ENCODE measurements around the gene LYSET. TPM values are rescaled to one million over a fixed set of nuclear protein-coding genes. Genes with fewer than 3 reads are reported as not detected.
A peak's percentile ranks its signal among the peaks of the same experiment; 100 is the strongest.
"Not testable (repeated sequence)": the region's sequence is repeated elsewhere in the genome, so short reads cannot be mapped to it uniquely, and the experiment has no call there.

LYSET gene
- total and polyA plus RNA-seq, 7 donors, result 10.0 to 58.3 (median 16.9) TPM

DNA sequence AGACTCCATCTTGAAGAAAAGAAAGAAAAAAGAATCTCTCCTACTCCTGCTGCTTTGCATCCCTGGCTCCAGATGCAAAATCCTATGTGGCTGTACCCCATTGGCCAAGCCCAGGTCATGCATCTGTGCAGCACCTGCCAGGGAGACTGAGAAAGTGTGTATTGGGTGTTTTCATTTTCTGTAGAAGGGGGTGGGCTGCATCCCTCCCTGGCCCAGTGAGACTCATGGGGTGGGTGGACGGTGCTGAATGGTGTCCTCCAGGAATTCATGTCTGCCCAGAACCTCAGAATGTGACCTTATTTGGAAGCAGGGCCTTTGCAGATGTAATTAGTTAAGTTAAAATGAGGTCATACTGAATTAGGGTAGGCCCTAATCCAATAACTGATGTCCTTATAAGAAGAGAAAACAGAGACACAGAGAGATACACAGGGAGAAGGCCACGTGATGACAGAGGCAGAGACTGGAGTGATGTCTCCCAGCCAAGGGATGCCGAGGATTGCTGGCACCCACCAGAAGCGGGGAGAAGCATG, 23.6 kb upstream of the LYSET start:
- intact Hi-C loops (cut with DNase I), result no loop called here
- no peak for DNase-seq
- Histone ChIP-seq H3K36me3 (no peaks in the 10 kb centered on the region), H3K27ac (no peak overlapping the region), H3K9me3 (no peaks in the 10 kb centered on the region), H3K4me1 (no peaks in the 10 kb centered on the region), H3K27me3 (no peaks in the 10 kb centered on the region), H3K4me3 (no peak overlapping the region)
- TF ChIP-seq POLR2A (IDR thresholded peaks at IDR 0.05), result no peak
- 80 to 83% methylated on average over 4 of the region's 4 CpGs for WGBS, 2 donors

- H3K4me1 ChIP-seq, result no peaks in the 10 kb centered on the region
- no peaks in the 10 kb centered on the region for H3K27me3 ChIP-seq
- no peak for DNase-seq
- no peaks in the 10 kb centered on the region for H3K9me3 ChIP-seq
- H3K27ac ChIP-seq, result no peak overlapping the region
- H3K4me3 ChIP-seq, result no peak overlapping the region
- 66 to 77% methylated on average over 5 of the region's 5 CpGs for WGBS, 2 donors
- TF ChIP-seq CTCF (IDR thresholded peaks at IDR 0.05), result no peak
- TF ChIP-seq POLR2AphosphoS5 (IDR thresholded peaks at IDR 0.05), result no peak
- intact Hi-C loops (cut with DNase I), result no loop called here
- no peaks in the 10 kb centered on the region for H3K36me3 ChIP-seq
Observed at GRCh38 chr14:93163564-93163963, 21.6 kb upstream of the LYSET start.

DNA sequence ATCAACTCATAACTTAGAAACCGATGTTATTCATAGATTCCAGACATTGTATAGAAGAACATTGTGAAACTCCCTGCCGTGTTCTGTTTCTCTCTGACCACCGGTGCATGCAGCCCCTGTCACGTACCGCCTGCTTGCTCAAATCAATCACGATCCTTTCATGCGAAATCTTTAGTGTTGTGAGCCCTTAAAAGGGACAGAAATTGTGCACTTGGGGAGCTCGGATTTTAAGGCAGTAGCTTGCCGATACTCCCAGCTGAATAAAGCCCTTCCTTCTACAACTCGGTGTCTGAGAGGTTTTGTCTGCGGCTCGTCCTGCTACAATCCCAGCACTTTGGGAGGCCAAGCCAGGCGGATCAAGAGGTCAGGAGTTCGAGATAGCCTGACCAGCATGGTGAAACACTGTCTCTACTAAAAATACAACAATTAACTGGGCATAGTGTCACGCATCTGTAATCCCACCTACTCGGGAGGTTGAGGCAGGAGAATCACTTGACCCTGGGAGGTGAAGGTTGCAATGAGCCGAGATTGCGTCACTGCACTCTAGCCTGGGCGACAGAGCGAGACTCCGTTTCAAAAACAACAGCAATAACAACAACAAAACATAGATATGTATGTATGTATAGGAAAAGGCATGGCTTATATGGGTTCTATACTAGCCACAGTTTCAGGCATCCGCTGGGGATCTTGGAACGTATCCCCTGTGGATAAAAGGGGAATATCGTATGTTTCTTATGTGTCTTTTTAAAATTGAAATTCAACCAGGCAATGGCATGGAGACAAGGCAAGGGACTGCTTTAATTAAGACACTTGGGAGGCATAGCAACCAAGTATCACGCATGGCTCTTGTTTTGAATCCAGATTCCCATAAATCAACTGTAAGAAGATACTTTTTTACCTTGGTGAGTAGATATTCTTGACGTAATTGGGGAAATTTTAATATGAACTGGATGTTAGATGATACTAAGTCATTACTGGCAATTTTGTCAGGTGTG, 19.5 kb upstream of the LYSET start:
- H3K4me1 ChIP-seq; H3K36me3 ChIP-seq; H3K27me3 ChIP-seq; H3K27ac ChIP-seq; intact Hi-C loops (cut with DNase I); H3K9me3 ChIP-seq; DNase-seq; H3K4me3 ChIP-seq: not testable (repeated sequence)
- 87 to 92% methylated on average over 26 of the region's 26 CpGs for WGBS, 2 donors

DNA sequence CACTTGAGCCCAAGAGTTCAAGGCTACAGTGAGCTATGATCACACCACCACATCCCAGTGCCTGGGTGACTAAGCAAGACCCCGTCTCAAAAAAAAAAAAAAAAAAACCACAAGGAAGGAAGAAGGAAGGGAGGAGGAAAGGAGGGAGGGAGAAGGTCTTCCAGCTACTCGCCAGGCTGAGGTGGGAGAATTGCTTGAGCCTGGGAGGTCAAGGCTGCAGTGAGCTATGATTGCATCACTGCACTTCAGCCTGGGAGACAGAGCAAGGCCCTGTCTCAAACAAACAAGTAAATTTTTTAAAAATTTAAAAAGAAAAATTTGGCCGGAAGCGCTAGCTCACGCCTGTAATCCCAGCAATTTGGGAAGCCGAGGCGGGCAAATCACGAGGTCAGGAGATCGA, 16.5 kb upstream of the LYSET start:
- H3K4me1 ChIP-seq; H3K9me3 ChIP-seq; H3K27ac ChIP-seq; H3K4me3 ChIP-seq; H3K36me3 ChIP-seq; H3K27me3 ChIP-seq; intact Hi-C loops (cut with DNase I): not testable (repeated sequence)
- WGBS, 2 donors, result 87 to 92% methylated on average over 9 of the region's 9 CpGs
- DNase-seq, result peak; percentile 4

DNA sequence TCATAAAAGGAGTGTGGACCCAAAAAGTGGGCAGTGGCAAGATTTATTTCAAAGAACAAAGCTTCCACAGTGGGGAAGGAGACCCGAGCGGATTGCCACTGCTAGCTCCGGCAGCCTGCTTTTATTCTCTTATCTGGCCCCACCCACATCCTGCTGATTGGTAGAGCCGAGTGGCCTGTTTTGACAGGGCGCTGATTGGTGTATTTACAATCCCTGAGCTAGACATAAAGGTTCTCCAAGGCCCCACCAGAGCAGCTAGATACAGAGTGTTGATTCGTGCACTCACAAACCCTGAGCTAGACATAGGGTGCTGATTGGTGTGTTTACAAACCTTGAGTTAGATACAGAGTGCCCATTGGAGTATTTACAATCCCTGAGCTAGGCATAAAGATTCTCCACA, 15.5 kb upstream of the LYSET start:
- not testable (repeated sequence) for DNase-seq

GRCh38 chr14:93170141-93170540, 15.0 kb upstream of the LYSET start:
- H3K36me3 ChIP-seq; H3K27me3 ChIP-seq; H3K4me1 ChIP-seq; H3K4me3 ChIP-seq; H3K9me3 ChIP-seq; intact Hi-C loops (cut with DNase I); H3K27ac ChIP-seq: not testable (repeated sequence)
- DNase-seq, result peak; percentile 37
- WGBS, 2 donors, result 95% methylated on average over 20 of the region's 20 CpGs

More for the DNA sequence above, 15.5 kb upstream of the LYSET start:
- H3K4me3 ChIP-seq; H3K4me1 ChIP-seq; H3K36me3 ChIP-seq; intact Hi-C loops (cut with DNase I); H3K9me3 ChIP-seq; H3K27ac ChIP-seq; H3K27me3 ChIP-seq: not testable (repeated sequence)
- 89% methylated on average over 6 of the region's 6 CpGs for WGBS, 2 donors

GRCh38 chr14:93171376-93171775, 13.7 kb upstream of the LYSET start:
- Histone ChIP-seq H3K4me3 (no peak overlapping the region), H3K27ac (no peak overlapping the region), H3K36me3 (no peaks in the 10 kb centered on the region), H3K9me3 (no peaks in the 10 kb centered on the region), H3K27me3 (peaks cover 0 to 8% (median 0%) of the 10 kb centered on the region in 3 donors), H3K4me1 (no peaks in the 10 kb centered on the region)
- WGBS, 2 donors, result 80 to 82% methylated on average over 4 of the region's 4 CpGs
- TF ChIP-seq CTCF (IDR thresholded peaks at IDR 0.05) (no peak), EP300 (IDR thresholded peaks at IDR 0.05) (no peak), POLR2AphosphoS5 (IDR thresholded peaks at IDR 0.05) (no peak), POLR2A (IDR thresholded peaks at IDR 0.05) (no peak)
- intact Hi-C loops (cut with DNase I), result no loop called here
- no peak for DNase-seq

Data from sigmoid colon (tissue), 7 donors.